ENCODE results near the gene SLC41A1.

The SLC41A1 gene

GRCh38 chr1:205800427-205800826 is 12.6 kb downstream of the SLC41A1 start:
- H3K27ac ChIP-seq: no peak overlapping the region
- H3K79me2 ChIP-seq: no peaks in the 10 kb centered on the region
- no peaks in the 10 kb centered on the region for H3K9me3 ChIP-seq (ENCODE audit: control insufficient read depth, low read length)
- no peak overlapping the region for H3K9ac ChIP-seq
- no peaks in the 10 kb centered on the region for H3K27me3 ChIP-seq (ENCODE audit: control insufficient read depth, insufficient read depth, low read length)
- TF ChIP-seq, protein P1, sequence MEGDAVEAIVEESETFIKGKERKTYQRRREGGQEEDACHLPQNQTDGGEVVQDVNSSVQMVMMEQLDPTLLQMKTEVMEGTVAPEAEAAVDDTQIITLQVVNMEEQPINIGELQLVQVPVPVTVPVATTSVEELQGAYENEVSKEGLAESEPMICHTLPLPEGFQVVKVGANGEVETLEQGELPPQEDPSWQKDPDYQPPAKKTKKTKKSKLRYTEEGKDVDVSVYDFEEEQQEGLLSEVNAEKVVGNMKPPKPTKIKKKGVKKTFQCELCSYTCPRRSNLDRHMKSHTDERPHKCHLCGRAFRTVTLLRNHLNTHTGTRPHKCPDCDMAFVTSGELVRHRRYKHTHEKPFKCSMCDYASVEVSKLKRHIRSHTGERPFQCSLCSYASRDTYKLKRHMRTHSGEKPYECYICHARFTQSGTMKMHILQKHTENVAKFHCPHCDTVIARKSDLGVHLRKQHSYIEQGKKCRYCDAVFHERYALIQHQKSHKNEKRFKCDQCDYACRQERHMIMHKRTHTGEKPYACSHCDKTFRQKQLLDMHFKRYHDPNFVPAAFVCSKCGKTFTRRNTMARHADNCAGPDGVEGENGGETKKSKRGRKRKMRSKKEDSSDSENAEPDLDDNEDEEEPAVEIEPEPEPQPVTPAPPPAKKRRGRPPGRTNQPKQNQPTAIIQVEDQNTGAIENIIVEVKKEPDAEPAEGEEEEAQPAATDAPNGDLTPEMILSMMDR (IDR thresholded peaks at IDR 0.05): no peak
- no peaks in the 10 kb centered on the region for H3K36me3 ChIP-seq (ENCODE audit: control insufficient read depth, insufficient read depth, low read length)
- no peak overlapping the region for H3K4me3 ChIP-seq (ENCODE audit: low read depth, low read length)
- no peak overlapping the region for H2AFZ ChIP-seq
- H3K4me2 ChIP-seq (ENCODE audit: low read length): no peak overlapping the region
- no peaks in the 10 kb centered on the region for H3K4me1 ChIP-seq

DNA sequence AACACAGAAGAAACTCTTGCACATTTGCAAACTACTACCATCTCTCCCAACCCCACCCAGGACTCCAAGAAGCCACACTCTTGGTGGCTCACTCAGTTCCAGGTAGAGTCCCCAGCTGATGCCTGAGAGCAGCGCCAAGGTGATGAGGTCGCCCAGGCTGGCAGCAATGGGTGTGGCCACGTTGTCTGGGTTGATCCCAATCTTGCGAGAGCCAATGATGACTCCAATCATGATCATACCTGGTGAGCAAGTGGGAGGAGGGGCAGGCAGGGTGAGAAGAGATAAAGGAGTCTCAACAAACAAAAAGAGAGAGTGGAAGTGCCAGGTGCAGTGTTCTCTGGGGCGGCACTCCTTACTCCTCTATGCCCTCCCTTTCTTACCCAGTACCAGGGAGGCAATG is 14.4 kb downstream of the SLC41A1 start:
- Histone ChIP-seq H3K27ac (no peak overlapping the region), H3K4me2 (ENCODE audit: low read length) (no peak overlapping the region), H3K9me3 (ENCODE audit: control insufficient read depth, low read length) (no peaks in the 10 kb centered on the region), H3K27me3 (ENCODE audit: control insufficient read depth, insufficient read depth, low read length) (no peaks in the 10 kb centered on the region), H3K4me3 (ENCODE audit: low read depth, low read length) (no peak overlapping the region), H3K79me2 (no peaks in the 10 kb centered on the region), H2AFZ (no peak overlapping the region), H3K4me1 (no peaks in the 10 kb centered on the region), H3K9ac (no peak overlapping the region), H3K36me3 (ENCODE audit: control insufficient read depth, insufficient read depth, low read length) (no peaks in the 10 kb centered on the region)
- TF ChIP-seq, protein P1 (IDR thresholded peaks at IDR 0.05): no peak

- Histone ChIP-seq H3K27me3 (ENCODE audit: control insufficient read depth, insufficient read depth, low read length) (no peaks in the 10 kb centered on the region), H3K9ac (no peak overlapping the region), H3K4me1 (no peaks in the 10 kb centered on the region), H3K79me2 (no peaks in the 10 kb centered on the region), H3K36me3 (ENCODE audit: control insufficient read depth, insufficient read depth, low read length) (no peaks in the 10 kb centered on the region), H3K4me2 (ENCODE audit: low read length) (no peak overlapping the region), H2AFZ (no peak overlapping the region), H3K27ac (no peak overlapping the region), H3K9me3 (ENCODE audit: control insufficient read depth, low read length) (no peaks in the 10 kb centered on the region), H3K4me3 (ENCODE audit: low read depth, low read length) (no peak overlapping the region)
- TF ChIP-seq, protein P1 (IDR thresholded peaks at IDR 0.05): no peak
These were observed 15.8 kb downstream of the SLC41A1 start for GRCh38 chr1:205797168-205797567.

DNA sequence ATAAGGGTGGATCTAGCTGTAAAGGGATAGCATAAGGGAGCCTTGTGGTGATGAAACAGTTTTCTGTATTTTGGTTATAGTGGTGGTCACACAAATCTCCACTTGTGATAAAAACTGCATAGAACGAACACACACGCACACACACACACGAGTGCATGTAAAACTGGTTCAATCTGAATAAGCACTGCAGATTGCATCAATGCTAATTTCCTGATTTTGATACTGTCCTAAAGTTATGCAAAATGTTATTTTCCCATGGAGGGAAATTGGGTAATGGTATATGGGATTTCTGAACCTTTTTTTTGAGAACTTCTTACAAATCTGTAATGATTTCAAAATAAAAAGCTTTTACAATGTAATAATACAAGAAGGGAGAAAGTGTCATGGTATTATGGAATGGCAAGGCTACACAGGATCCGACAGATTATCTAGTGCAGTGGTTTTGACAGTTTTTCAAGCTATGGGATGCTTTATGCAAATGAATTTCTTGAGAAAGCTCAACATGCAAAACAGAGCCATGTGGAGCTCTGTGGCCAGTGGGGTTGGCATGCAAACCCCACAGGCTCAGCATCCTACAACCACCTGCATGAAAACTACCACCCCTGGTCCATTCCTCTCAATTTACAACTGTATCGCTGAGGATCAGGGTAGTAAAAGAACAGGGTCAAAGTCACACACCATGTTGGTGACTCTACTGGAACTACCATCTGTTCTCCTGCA is 18.8 kb downstream of the SLC41A1 start:
- Histone ChIP-seq H3K9ac (no peak overlapping the region), H3K4me3 (ENCODE audit: low read depth, low read length) (no peak overlapping the region), H3K27me3 (ENCODE audit: control insufficient read depth, insufficient read depth, low read length) (no peaks in the 10 kb centered on the region), H3K9me3 (ENCODE audit: control insufficient read depth, low read length) (no peaks in the 10 kb centered on the region), H3K27ac (no peak overlapping the region), H3K36me3 (ENCODE audit: control insufficient read depth, insufficient read depth, low read length) (no peaks in the 10 kb centered on the region), H3K79me2 (no peaks in the 10 kb centered on the region), H2AFZ (no peak overlapping the region), H3K4me1 (no peaks in the 10 kb centered on the region), H3K4me2 (ENCODE audit: low read length) (no peak overlapping the region)
- TF ChIP-seq, protein P1 (IDR thresholded peaks at IDR 0.05): no peak
